ENCODE results near the gene COL27A1.
"Not testable (repeated sequence)": the region's sequence is repeated elsewhere in the genome, so short reads cannot be mapped to it uniquely, and the experiment has no call there.

The COL27A1 gene

DNA sequence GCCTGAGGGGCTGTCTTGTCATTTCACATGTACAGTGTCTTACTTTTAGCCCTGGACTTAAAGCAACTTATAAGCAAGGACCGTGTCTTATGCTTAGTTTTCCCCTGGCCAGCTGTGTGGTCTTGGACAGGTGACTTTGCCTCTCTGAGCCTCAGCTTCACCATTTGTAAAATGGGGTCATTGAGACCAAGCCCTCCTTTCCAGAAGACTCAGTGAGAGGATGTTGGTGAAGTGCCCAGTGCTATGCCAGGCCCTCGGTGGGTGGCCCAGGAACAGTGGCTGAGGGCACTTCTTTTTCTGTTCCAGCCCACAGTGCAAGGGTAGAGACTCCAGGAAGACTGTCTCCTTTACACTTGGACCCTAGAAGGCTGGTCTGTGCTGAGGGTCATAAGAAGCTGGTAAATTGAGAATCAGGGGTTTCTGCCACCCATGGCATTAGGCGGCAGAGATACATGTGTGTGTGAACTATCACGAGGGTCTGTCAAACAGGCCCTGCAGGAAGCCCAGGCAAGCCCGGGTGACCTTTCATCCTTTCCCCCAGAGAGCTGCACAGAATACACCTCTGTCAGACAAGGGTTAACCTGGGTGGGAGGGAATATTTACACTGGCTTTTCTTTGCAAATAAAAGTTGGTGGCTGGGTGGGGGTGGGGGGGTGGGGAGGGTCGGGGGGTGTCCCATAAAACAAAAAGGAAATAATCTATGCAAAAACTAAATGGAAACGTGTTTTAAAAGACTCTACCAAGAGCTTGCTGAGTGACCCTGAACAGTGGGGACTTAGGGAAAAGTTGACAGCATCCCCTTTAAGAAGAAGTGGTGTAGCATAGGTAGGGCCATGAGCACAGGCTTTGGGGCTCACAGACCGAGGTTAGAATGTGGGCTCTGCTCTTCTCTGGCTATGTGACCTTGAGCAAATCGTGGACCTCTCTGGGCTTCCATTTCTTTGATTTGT is 35.8 kb upstream of the COL27A1 start:
- no peak for TF ChIP-seq POLR2A (IDR thresholded peaks at IDR 0.05; ENCODE audit: low read length)
- DNase-seq, result no peak

DNA sequence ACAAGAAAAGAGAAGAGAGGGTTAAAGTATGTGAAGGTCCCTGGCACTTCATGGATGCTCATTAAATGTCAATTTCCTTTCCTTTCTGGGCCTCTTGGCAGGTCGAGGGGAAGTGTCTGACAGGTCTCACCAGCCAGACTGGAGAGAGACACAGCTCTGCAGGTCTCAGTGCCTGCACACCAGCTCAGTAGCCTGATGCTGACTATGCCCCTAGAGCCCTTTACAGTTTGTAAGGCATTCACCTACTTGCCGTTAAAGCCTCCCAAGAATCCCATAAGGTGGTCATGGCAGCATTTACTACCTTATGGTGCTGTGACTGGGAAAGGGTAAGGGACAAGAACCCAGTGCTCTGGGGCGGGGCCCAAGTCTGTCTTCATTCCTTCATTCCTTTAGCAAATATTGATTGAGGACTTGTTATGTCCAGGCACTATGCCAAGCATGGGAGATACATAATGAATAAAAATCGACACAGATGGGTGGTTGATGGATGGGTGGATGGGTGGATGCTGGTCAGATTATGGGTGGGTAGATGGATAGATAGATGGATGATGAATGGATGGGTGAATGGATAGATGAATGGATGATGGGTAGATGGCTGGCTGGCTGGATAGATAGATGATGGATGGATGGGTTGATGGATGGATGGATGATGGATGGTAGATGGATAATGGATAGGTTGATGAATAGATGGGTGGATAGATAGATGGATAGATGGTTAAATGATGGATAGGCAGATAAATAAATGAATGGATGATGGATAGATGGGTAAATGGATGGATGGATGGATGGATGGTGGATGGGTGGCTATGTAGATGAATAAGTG is 34.9 kb upstream of the COL27A1 start:
- no peak for DNase-seq
- no peak for TF ChIP-seq GATA1 (IDR thresholded peaks at IDR 0.05; ENCODE audit: low read depth, low read length)
- TF ChIP-seq POLR2A (IDR thresholded peaks at IDR 0.05; ENCODE audit: low read length), result no peak

DNA sequence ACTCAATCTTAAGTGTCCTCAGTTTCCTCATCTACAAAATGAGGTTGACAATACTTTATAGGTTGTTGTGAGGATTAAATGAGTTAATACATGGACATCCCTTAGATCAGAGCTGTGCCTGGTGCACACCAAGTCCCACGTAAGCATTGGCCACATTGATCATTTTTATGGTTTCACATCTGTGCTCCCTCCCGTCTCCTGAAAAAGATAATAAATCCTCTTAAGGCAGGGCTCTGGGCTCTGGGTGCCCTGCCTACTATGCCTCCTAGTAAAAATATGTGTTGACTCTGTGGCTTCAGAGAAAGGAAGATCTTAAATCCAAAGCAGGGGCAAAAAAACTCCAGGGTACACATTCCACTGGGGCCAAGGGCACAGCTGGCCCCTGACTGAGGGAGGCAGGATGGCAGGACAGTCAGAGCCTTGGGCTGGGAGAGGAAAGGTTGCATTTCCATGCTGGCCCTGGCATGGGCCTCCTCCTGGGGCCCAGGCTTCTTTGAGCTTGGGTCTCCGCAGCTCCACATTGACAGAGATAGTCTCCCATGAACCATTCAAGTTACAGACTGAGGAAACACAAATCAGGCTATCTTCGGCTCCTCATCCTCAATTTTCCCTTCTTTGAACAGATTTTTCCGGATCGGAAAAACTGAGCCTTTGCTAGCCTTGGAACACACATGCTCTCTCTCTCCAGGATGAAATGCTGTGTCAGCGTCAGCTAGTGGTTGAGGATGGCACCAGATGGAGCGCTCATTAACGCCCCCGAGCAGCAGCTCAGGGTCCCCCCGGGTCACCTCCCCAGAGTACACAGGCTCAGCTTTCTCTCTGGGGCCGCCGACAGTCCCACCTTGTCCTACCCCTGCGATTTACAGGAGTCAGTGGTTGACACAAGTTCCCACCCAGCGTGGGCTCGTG is 33.9 kb upstream of the COL27A1 start:
- no peak for DNase-seq
- TF ChIP-seq POLR2A (IDR thresholded peaks at IDR 0.05; ENCODE audit: low read length), result no peak
- TF ChIP-seq GATA1 (IDR thresholded peaks at IDR 0.05; ENCODE audit: low read depth, low read length), result no peak

DNA sequence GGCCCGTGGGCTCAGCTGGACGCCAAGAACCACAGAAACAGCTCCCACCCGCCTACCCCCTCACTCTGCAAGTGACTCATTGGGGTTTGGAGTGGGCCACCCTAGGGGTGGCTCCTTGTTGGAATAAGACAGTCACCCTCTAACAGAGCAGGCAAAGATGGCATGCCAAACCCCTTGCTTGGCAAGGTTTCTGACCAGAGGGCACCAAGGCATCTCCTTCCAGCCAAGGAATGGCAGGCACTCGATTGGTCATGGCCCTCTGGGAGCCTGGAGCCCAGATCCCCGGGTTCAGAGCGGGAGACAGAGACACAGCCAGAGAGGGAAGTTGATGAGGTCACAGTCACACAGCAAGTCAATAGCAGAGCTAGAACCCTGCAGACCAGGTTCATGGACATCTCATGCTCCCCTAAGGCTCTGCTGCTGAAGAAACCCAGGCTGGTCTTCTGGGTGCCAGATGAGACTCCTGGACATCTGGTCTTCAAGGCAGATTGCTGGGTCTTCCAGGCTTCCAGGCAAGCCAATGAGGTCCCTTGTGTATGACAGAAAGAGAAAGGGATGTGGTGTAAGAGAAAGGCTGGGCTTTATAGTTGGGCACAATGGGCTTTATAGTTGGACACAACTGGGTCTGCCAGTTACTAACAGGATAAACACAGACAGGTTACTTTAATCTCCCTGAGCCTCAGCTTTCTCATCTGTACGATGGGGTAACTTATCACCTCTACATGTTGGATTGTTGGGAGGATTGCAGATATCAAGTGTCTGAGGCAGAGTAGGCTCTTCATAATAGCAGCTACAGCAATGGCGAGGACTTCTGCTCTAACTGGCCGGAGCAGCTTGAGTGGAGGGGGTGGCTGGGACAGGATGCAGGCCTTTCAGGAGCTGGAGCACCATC is 33.0 kb upstream of the COL27A1 start:
- DNase-seq, result no peak
- TF ChIP-seq POLR2A (IDR thresholded peaks at IDR 0.05; ENCODE audit: low read length), result no peak
- TF ChIP-seq GATA1 (IDR thresholded peaks at IDR 0.05; ENCODE audit: low read depth, low read length), result no peak

DNA sequence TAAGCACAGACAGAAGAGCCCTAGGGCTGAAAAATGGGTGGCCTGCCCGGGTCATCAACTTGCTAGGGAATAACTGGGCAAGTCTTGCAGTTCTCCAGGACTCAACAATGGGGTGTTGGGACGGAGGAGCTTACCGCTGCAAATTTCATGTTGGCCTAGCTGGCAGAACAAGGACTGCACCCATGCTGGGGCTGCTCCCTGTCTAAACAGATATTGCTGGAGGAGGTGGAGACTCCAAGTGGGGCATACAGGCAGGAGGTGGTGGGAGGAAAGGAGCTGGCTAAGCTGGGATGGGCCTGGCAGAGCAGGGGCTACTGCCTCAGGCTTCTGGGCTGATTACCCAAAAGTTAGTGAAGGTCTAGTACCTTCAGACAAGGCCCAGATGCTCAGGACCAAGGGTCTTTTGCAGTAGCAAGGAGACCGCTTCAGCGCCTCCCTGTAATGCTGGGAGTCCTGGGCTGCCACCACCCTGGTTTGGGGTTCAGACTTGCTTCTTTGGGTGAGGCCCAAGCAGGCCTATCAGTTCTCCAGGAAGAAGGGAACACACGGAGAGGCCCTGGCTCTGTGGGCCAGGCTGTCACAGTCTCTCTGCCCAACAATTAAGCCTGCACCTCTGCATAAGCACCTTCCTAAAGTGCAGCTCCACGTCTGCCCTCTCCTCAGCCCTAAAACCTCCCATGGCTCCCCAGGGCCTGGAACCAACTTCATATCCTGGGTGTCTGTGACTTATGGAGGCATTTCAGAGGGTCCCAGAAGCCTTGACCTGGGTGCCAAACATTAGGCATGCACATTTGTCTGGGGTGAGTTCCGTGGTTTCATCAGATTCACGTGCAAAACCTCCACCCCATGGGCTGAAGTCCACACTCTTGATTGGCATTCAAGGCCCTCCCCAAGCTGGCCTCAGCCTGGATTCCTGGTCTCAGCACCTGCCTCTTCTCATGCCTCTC is 32.0 kb upstream of the COL27A1 start:
- TF ChIP-seq POLR2A (IDR thresholded peaks at IDR 0.05; ENCODE audit: low read length), result no peak
- no peak for TF ChIP-seq GATA1 (IDR thresholded peaks at IDR 0.05; ENCODE audit: low read depth, low read length)
- DNase-seq, result no peak

DNA sequence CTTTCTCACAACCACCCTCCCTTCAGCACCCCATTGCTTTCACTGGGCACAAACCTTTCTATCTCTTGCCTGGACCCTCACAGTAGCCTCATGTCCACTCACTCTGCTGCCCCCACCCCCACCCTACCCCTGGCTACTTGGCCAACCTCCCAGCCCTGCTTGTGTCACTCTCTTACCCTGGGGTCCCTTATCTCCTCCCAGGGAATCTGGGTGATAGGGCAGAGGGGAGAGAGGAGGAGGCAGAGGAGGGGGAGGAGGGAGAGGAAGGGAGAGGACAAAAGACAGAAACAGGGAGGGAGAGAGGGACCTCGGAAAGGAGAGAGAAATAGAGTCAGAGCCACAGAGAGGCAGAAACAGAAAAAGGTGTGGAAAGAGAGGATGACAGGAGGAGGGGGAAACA is 31.2 kb upstream of the COL27A1 start:
- DNase-seq, result no peak
- no peak for TF ChIP-seq GATA1 (IDR thresholded peaks at IDR 0.05; ENCODE audit: low read depth, low read length)
- TF ChIP-seq POLR2A (IDR thresholded peaks at IDR 0.05; ENCODE audit: low read length), result no peak

DNA sequence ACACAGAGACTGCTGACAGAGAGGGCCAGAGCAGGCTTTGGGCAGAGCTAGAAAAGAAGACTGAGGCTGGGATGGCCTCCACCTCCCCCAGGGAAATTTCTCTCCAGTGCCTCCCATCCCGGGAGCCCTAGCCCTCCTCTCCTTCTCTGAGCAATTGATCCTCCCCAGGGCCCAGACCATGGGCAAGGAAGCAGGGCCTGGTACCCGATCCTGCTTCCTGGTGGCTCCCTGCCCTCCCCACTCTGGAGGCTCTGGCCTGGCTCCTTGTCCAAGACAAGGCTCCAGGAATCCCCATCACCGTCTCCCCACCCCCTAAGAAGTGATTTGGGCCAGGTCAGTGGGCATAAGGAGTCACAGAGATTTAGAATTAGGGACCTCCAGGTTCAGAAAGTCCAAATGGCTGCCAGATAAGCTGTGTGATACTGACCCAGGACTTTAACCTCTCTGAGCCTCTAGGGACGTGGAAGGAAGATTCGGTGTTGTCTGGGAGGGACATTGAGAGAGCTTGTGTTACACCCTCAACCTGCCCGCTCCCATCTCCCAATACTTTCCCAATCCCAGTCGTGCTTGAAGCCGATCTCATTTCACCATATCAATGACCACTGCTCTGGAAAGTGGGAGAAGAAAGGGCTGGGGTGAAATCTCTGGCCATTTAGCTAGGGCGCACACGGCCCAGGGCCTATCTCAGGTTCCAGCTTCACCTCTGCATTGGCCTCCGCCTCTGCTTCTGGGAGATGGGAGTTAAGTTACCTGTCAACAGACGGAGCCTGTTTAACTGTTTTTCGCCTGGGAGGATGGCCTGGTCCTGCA is 30.5 kb upstream of the COL27A1 start:
- no peak for TF ChIP-seq GATA1 (IDR thresholded peaks at IDR 0.05; ENCODE audit: low read depth, low read length)
- no peak for TF ChIP-seq POLR2A (IDR thresholded peaks at IDR 0.05; ENCODE audit: low read length)
- DNase-seq, result no peak

DNA sequence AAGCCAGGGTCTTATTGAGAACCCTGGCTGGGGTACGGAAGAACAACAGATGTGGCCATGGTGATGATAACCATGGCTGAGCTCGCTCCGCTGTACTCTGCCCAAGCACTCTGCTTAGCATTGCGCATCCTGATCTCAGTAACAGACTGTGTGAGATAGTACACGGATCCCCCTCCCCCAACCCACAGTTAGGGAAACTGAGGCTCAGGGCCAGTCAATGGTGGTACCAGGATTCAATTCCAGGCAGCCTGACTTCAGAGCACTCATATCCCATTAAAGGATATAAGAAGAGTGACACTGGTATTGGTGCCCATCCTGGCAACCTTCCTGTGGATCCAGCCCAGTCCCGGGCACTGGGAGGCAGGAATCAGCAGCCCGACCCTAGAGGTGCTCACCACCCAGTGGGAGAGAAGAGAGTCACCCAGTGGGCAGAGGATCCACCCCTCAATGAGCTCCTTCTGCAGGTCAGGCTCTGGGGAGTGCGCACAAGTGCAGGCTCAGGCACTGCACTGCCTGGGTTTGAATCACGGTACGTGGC is 29.8 kb upstream of the COL27A1 start:
- DNase-seq, result no peak
- TF ChIP-seq GATA1 (IDR thresholded peaks at IDR 0.05; ENCODE audit: low read depth, low read length) (no peak), POLR2A (IDR thresholded peaks at IDR 0.05; ENCODE audit: low read length) (no peak)

DNA sequence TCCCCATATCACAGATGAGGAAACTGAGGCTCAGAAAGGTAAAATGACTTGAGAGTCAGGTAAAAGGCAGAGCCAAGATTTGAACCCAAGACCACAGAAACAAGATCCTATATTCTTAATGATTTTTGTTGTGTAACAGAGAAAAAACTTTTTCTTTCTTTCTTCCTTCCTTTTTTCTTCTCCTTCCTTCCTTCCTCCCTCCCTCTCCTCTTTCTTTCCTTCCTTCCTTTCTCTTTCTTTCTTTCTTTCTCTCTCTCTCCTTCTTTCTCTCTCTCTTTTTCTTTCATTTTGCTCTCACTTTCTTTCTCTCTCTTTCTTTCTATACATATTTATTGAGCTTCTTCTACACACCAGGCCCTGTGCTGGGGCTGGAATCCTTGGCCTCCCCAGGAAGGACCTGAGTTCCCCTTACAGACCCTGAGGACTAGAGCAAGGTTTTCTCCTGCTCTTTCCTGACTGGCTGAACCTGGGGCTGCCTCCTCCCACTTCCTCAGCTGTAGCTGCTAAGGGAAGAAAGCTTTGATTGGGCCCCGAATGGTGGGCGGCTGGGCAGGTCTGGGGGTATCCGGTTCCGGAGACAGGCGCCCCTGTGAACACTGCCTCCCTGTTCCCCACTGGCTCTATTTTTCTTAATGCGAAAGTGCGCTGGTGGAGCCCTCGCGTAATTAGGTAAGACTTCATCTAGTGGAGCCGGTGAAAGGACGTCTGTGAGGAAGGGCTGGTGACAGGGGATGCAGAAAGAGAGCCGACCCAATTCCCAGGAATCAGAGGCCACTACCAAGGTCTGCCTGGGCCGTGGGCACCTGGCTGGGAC is 28.9 kb upstream of the COL27A1 start:
- DNase-seq, result no peak
- TF ChIP-seq POLR2A (IDR thresholded peaks at IDR 0.05; ENCODE audit: low read length) (no peak), GATA1 (IDR thresholded peaks at IDR 0.05; ENCODE audit: low read depth, low read length) (no peak)

DNA sequence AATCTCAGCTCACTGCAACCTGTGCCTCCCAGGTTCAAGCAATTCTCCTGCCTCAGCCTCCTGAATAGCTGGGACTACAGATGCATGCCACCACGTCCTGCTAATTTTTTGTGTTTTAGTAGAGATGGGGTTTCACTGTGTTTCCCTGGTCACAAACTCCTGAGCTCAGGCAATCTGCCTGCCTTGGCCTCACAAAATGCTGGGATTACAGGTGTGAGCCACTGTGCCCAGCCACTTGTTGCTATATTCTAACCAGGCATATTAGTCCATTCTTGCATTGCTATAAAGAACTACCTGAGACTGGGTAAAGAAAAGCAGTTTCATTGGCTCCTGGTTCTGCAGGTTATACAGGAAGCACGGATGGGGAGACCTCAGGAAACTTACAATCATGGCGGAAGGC is 26.6 kb upstream of the COL27A1 start:
- DNase-seq, result not testable (repeated sequence)

All from erythroblast (primary cell).